ENCODE data around the gene PDE7B. TPM values are rescaled to one million over a fixed set of nuclear protein-coding genes. Genes with fewer than 3 reads are reported as not detected.

PDE7B gene
- total RNA-seq, 1 donor = 25.3 TPM

DNA sequence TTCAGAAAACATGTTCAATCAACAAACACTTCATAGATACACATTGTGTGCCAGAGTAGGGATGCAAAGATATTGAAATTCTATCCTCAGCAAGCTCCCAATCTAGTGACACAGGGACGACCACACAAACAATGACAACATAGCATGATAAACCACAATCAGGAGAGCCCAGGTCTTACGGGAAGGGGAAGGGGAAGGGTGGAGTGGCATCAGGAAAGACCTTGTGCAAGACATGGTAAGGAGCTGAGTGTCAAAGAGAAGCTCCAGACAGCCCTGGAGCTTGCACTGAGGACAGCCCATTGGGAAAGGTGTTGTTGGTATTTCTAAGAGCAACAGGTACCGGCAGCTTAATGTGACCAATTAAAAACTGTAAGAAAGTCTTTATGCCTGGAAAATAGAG is 103.6 kb downstream of the PDE7B start:
- H3K9me3 ChIP-seq (ENCODE audit: low read depth, low read length) = no peaks in the 10 kb centered on the region
- DNase-seq (ENCODE audit: insufficient read length, low spot score, missing footprints) = no peak
- H3K4me3 ChIP-seq (ENCODE audit: insufficient read depth, low read length) = no peak overlapping the region
- no peaks in the 10 kb centered on the region for H3K36me3 ChIP-seq (ENCODE audit: insufficient read depth, low read length)
- no peak overlapping the region for H3K4me2 ChIP-seq (ENCODE audit: insufficient read depth, low read length)
- TF ChIP-seq, protein P1, sequence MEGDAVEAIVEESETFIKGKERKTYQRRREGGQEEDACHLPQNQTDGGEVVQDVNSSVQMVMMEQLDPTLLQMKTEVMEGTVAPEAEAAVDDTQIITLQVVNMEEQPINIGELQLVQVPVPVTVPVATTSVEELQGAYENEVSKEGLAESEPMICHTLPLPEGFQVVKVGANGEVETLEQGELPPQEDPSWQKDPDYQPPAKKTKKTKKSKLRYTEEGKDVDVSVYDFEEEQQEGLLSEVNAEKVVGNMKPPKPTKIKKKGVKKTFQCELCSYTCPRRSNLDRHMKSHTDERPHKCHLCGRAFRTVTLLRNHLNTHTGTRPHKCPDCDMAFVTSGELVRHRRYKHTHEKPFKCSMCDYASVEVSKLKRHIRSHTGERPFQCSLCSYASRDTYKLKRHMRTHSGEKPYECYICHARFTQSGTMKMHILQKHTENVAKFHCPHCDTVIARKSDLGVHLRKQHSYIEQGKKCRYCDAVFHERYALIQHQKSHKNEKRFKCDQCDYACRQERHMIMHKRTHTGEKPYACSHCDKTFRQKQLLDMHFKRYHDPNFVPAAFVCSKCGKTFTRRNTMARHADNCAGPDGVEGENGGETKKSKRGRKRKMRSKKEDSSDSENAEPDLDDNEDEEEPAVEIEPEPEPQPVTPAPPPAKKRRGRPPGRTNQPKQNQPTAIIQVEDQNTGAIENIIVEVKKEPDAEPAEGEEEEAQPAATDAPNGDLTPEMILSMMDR (IDR thresholded peaks at IDR 0.05; ENCODE audit: extremely low read depth, low read depth, low read length) = no peak
- H4K20me1 ChIP-seq (ENCODE audit: insufficient read depth, low read length) = no peaks in the 10 kb centered on the region
- H3K27ac ChIP-seq (ENCODE audit: low read depth, low read length) = no peak overlapping the region
- no peaks in the 10 kb centered on the region for H3K79me2 ChIP-seq (ENCODE audit: insufficient read depth, low read length)
- no peaks in the 10 kb centered on the region for H3K4me1 ChIP-seq (ENCODE audit: insufficient read depth, low read length)
- no peaks in the 10 kb centered on the region for H3K27me3 ChIP-seq (ENCODE audit: insufficient read depth, low read length)
- H2AFZ ChIP-seq (ENCODE audit: low read length) = no peak overlapping the region

DNA sequence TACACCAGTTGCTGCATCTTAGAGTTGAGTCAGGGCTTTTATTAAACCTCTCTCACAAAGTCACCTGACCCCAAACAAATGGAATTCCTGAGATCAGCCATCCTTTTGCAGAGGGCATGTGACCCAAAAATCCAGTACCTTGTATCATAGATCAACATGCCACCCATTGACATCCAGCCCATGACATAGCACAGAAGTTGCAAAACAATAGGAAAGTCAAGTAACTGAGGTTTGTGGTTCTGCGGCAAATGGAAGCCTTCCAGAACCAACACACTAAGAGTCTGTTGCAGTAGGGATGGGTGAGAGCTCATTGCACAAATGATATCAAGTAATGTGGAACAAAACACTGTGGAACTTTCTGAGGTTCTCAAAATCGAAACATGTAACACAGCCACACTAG is 111.2 kb downstream of the PDE7B start:
- peak overlapping the region; percentile 6 for H3K4me3 ChIP-seq (ENCODE audit: insufficient read depth, low read length)
- peak overlapping the region; percentile 45 for H3K27ac ChIP-seq (ENCODE audit: low read depth, low read length)
- peak; percentile 71 for DNase-seq (ENCODE audit: insufficient read length, low spot score, missing footprints)
- peaks cover 12% of the 10 kb centered on the region for H3K4me1 ChIP-seq (ENCODE audit: insufficient read depth, low read length)
- H3K36me3 ChIP-seq (ENCODE audit: insufficient read depth, low read length) = no peaks in the 10 kb centered on the region
- H3K4me2 ChIP-seq (ENCODE audit: insufficient read depth, low read length) = peak overlapping the region; percentile 68
- no peak overlapping the region for H2AFZ ChIP-seq (ENCODE audit: low read length)
- no peaks in the 10 kb centered on the region for H3K27me3 ChIP-seq (ENCODE audit: insufficient read depth, low read length)
- H3K9me3 ChIP-seq (ENCODE audit: low read depth, low read length) = no peaks in the 10 kb centered on the region
- TF ChIP-seq, protein P1 (IDR thresholded peaks at IDR 0.05; ENCODE audit: extremely low read depth, low read depth, low read length) = no peak
- no peaks in the 10 kb centered on the region for H3K79me2 ChIP-seq (ENCODE audit: insufficient read depth, low read length)
- H4K20me1 ChIP-seq (ENCODE audit: insufficient read depth, low read length) = no peaks in the 10 kb centered on the region

DNA sequence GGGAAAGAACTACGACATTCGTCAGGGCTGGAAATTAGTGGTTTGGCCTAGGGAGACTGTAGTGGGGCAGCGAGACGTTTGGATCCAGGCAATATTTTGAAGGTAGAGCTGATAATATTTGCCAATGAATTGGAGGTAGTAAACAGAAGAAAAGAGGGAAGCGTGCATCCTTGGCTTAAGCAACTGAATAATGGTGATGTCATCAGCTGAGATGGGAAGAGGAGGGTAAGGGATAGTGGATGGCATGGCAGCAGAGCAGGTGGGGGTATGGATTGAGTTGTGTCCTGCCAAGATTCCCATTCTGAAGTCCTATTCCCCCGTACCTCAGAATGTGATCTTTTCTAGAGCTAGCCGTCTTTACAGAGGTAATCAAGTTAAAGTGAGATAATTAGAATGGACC is 119.2 kb downstream of the PDE7B start:
- H2AFZ ChIP-seq (ENCODE audit: low read length) = no peak overlapping the region
- no peak overlapping the region for H3K27ac ChIP-seq (ENCODE audit: low read depth, low read length)
- H4K20me1 ChIP-seq (ENCODE audit: insufficient read depth, low read length) = no peaks in the 10 kb centered on the region
- H3K36me3 ChIP-seq (ENCODE audit: insufficient read depth, low read length) = no peaks in the 10 kb centered on the region
- no peaks in the 10 kb centered on the region for H3K27me3 ChIP-seq (ENCODE audit: insufficient read depth, low read length)
- no peaks in the 10 kb centered on the region for H3K79me2 ChIP-seq (ENCODE audit: insufficient read depth, low read length)
- DNase-seq (ENCODE audit: insufficient read length, low spot score, missing footprints) = no peak
- no peak overlapping the region for H3K4me2 ChIP-seq (ENCODE audit: insufficient read depth, low read length)
- TF ChIP-seq, protein P1 (IDR thresholded peaks at IDR 0.05; ENCODE audit: extremely low read depth, low read depth, low read length) = no peak
- no peaks in the 10 kb centered on the region for H3K4me1 ChIP-seq (ENCODE audit: insufficient read depth, low read length)
- H3K9me3 ChIP-seq (ENCODE audit: low read depth, low read length) = no peaks in the 10 kb centered on the region
- no peak overlapping the region for H3K4me3 ChIP-seq (ENCODE audit: insufficient read depth, low read length)

DNA sequence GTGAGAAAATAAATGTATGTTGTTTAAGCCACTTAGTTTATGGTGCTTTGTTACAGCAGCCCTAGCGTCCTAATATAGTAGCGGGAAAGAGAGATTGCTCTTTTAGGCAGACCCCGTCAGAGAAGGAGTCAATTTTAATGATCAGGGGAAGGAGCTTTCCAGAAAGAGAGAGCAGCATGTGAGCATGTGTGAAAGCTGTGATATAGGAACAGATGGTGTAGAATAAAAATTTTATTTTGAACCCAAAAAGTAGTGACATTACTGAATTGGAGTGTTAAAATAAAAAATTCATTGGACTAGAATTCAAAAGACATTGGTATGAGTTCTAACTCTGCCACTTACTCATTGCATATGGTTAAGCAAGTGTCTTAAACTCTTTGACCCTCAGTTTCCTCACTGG is 119.8 kb downstream of the PDE7B start:
- Histone ChIP-seq H3K36me3 (ENCODE audit: insufficient read depth, low read length) (no peaks in the 10 kb centered on the region), H3K27me3 (ENCODE audit: insufficient read depth, low read length) (no peaks in the 10 kb centered on the region), H4K20me1 (ENCODE audit: insufficient read depth, low read length) (no peaks in the 10 kb centered on the region)

More for the DNA sequence above, 119.8 kb downstream of the PDE7B start:
- Histone ChIP-seq H3K4me2 (ENCODE audit: insufficient read depth, low read length) (no peak overlapping the region), H3K4me1 (ENCODE audit: insufficient read depth, low read length) (no peaks in the 10 kb centered on the region), H3K9me3 (ENCODE audit: low read depth, low read length) (no peaks in the 10 kb centered on the region), H3K27ac (ENCODE audit: low read depth, low read length) (no peak overlapping the region), H3K79me2 (ENCODE audit: insufficient read depth, low read length) (no peaks in the 10 kb centered on the region), H3K4me3 (ENCODE audit: insufficient read depth, low read length) (no peak overlapping the region), H2AFZ (ENCODE audit: low read length) (no peak overlapping the region)
- TF ChIP-seq, protein P1 (IDR thresholded peaks at IDR 0.05; ENCODE audit: extremely low read depth, low read depth, low read length) = no peak
- no peak for DNase-seq (ENCODE audit: insufficient read length, low spot score, missing footprints)

Data from osteoblast (primary cell).